Activated T-cell treated with anti-CD3 and anti-CD28 coated beads, Interleukin-2, amount 50 U/mL, for 48 hours (primary cell): ENCODE measurements around the gene BBX.
"Not testable (repeated sequence)": the region's sequence is repeated elsewhere in the genome, so short reads cannot be mapped to it uniquely, and the experiment has no call there.

Experiments used
- DNase-seq, 2 experiments: peaks; one replicate each; pipeline ENCODE4 v3.0.0-alpha.2; 2020

The BBX gene

GRCh38 chr3:107543666-107544065 is 20.9 kb downstream of the BBX start:
- DNase-seq, result no peak

- no peak for DNase-seq
Observed at GRCh38 chr3:107545680-107546120, 22.9 kb downstream of the BBX start.

DNA sequence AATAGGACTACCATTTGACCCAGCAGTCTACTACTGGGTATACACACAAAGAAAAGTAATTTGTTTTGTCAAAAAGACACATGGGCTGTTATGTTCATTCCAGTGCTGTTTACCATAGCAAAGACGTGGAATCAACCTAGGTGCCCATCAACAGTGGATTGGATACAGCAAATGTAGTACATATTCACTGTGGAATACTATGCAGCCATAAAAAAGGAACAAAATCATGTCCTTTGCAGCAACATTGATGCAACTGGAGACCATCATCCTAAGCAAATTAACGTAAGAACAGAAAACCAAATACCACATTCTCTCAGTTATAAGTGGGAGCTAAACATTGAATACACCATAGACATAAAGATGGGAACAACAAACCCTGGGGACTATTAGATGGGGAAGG is 25.8 kb downstream of the BBX start:
- DNase-seq, result no peak

DNA sequence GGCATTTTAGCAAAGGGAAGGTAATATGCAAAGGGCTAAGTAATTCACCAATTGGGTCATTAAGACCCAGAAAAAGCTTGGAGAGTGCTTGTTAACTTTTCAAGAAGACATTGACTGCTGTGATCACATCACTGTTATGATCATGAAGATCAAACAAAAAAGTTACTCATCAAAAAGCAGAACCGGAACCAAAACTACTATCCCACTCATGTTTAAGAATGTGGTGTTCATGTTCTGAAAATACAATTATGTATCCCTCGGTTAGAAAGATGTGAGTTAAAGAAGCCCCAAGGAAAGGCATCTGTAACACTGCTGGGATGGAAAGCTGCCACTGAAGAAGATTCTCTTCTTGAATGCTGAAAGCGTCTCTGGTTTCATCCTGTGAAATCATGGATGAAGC is 32.6 kb downstream of the BBX start:
- no peak for DNase-seq

DNA sequence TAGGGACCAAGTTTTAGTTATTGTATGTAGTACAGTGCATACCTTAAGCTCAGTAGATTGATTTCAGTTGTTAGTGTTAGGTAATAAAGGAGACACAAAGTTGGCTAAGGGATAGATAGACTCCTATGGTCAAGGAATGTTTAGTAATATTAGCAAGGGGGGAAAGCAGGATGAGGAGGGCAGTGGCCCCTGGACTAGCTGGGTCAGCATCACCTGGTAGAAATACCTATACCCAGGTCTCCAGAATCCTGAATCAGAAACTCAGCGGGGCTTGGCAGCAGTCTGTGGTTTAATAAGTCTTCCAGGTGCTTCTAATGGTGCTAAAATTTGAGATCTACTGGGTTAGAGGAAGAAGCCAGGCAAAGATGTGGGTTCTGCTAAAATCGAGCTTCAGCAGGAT is 35.0 kb downstream of the BBX start:
- DNase-seq, result no peak

- no peak for DNase-seq
Observed at GRCh38 chr3:107560166-107560565, 37.4 kb downstream of the BBX start.

DNA sequence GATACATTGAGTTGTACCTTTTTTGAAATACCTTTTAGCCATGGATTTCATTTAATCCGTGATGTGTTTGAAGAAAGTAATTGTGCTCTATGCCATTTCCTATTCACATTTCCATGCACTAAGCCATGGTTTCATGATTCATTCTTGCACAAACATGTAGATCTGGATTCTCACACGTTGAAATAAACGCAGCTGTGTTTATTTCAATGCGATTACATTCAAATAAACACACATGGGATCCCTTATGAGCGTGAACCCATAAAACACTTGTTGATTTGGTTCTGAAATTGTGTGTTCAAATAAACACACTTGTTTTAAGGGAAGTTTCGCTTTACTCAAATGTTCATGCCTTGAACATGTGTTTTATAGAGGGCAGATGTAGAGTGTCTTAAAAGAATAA is 39.2 kb downstream of the BBX start:
- no peak for DNase-seq

- no peak for DNase-seq
Observed at GRCh38 chr3:107562969-107563529, 40.3 kb downstream of the BBX start.

DNA sequence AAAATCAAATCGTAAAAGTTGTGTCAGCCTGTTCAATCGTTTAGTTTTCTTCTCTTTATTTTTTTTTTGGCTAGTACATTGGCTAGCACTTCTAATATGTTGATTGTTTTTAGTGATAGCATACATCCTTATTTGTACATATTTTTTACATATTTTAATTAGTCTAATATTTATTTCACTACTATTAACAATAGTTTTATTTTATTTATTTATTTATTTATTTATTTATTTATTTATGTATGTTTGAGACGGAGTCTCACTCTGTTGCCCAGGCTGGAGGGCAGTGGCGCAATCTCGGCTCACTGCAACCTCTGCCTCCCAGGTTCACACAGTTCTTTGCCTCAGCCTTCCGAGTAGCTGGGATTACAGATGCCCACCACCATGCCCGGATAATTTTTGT is 42.5 kb downstream of the BBX start:
- not testable (repeated sequence) for DNase-seq

DNA sequence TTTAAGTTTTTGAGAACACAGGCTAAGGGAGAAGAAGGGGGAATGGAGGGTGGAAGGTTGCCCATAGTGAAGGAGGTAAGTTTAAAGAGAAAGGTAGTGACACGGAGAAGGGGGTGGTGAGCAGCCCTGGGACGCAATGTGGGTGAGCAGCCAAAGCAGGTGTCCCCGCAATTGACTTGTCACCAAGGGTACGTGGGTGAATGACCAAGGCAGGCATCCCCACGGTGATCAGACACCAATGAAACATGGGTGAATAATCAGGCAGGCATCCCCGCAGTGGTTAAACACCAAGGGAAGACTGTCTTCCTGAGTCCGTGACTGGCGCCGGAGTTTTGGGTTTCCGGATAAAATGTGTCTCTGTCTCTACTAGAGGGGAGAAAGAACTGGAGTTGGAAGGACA is 48.3 kb downstream of the BBX start:
- not testable (repeated sequence) for DNase-seq

GRCh38 chr3:107571492-107571891 is 48.7 kb downstream of the BBX start:
- DNase-seq, result not testable (repeated sequence)

DNA sequence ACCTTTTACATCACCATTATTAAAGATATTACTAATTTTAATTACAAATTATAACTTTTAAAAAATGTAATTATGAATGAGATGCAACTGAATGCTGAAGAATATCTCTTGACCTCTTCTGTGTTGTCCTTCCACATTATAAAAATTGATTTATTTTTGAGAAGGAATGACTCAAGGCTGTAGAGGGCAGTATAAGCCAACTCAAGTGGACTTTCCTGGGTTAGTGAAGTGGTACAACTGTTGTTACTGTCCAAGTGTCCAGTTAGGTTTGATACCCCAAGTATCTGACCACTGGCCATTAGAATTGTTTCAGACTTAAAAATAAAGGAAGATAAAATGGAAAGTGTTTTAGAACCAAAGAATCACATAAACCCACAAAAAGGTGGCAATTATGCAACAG is 51.9 kb downstream of the BBX start:
- DNase-seq, result no peak

- no peak for DNase-seq
Observed at GRCh38 chr3:107578091-107578490, 55.3 kb downstream of the BBX start.

- DNase-seq, result no peak
Observed at GRCh38 chr3:107578523-107578922, 55.8 kb downstream of the BBX start.

GRCh38 chr3:107579371-107579770 is 56.6 kb downstream of the BBX start:
- DNase-seq, result no peak

- DNase-seq, result no peak
Observed at GRCh38 chr3:107581230-107581629, 58.5 kb downstream of the BBX start.

DNA sequence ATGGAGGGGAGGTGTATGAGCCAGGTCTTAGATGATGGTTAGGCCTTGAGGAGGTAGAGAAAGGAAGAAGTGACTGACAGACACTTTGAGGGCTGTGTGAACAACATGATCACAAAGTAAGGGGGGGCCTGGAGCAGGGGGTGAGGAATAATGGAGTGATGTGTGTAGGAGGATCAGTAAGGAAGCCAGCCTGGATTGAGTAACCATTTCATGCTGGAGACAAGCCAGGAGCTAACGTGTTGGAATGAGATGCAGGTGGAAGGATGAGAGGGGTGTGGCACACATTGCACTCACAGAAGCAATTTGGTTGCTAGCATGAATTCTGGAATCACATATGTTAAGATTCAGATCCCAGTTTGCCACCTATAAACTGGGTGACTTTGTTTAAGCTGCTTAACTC is 65.5 kb downstream of the BBX start:
- no peak for DNase-seq

DNA sequence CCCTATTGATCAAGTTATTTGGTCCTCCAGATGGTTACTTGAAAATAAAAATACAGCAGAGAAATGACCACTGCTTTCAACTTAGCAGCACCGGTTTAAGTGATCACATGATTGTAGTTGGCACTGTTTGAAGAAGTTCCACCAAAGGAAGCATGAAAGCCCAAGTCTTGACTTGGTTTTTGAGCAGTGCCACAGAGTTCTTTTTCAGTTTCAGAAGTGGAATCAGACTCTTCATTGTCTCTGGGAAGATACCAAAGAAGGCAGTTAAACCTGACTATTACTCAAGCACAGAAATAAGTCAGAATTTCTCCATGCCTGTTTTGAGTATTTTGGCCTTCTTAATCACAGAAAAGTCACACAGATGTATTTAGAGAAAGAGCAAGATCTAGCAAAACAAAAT is 66.7 kb downstream of the BBX start:
- no peak for DNase-seq

GRCh38 chr3:107590786-107591185 is 68.0 kb downstream of the BBX start:
- no peak for DNase-seq

GRCh38 chr3:107592073-107592472 is 69.3 kb downstream of the BBX start:
- no peak for DNase-seq

GRCh38 chr3:107594870-107595269 is 72.1 kb downstream of the BBX start:
- DNase-seq, result no peak

DNA sequence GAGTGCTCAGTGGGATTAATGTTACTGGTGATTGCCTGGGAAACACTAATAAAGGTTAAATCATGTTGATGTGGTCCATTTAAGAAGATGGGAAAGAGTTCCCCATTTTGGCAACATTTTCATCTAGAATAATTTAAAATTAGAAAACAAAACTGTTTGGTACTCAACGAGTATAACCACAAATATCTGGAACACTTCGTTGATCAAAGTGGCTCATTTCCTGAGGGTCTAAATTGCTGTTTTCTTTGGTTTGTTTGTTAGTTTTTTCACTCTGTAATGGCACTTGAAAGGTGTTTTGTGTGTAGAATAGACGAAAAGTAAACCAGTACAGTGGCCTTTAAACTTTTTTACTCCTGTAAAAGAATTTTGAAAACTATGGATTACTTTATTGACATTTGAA is 73.9 kb downstream of the BBX start:
- DNase-seq, result no peak

GRCh38 chr3:107598926-107599771 is 76.4 kb downstream of the BBX start:
- peak; percentile 52 to 54 for DNase-seq

DNA sequence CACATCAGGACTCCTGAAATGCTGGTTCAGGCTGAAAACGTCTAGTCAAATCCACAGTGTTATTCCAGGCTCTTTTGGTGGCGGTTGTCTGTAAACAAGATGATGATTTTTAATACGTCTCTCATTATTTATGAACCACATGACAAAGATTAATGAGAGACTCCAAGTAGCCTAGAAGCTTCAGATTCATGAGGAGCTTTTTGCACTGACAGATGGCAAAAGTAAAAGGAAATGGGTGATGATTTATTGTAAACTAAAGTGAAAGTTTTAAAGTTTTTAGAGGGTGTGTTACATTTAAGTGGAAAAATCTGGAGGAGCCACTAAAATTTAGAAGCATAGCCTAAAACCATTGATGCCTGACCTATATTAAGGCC is 77.0 kb downstream of the BBX start:
- DNase-seq, result no peak

DNA sequence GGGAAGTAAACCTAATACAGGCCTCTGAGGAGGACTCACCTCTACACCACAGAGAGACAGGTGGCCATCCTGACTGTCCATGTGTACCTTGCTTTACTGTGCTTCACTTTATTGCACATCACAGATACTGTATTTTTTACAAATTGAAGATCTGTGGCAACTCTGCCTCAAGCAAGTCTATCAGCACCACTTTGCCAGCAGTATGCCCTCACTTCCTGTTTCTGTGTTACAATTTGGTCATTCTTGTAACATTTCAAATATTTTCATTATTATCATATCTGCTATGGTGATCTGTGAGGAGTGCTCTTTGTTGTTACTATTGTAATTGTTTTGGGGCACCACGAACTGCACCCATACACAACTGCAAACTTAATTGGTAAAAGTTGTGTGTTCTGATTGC is 78.0 kb downstream of the BBX start:
- no peak for DNase-seq
